Measurements from ENCODE around the gene FOXN4.
"Not testable (repeated sequence)": the region's sequence is repeated elsewhere in the genome, so short reads cannot be mapped to it uniquely, and the experiment has no call there.

FOXN4 gene

GRCh38 chr12:109329686-109330085 is 20.6 kb upstream of the FOXN4 start:
- Histone ChIP-seq H3K9ac (no peak overlapping the region), H3K4me1 (no peaks in the 10 kb centered on the region), H3K27me3 (ENCODE audit: control insufficient read depth, insufficient read depth, low read length) (no peaks in the 10 kb centered on the region), H3K9me3 (ENCODE audit: control insufficient read depth, low read length) (no peaks in the 10 kb centered on the region), H3K4me3 (ENCODE audit: low read depth, low read length) (no peak overlapping the region), H2AFZ (no peak overlapping the region), H3K4me2 (ENCODE audit: low read length) (no peak overlapping the region), H3K27ac (no peak overlapping the region), H3K36me3 (ENCODE audit: control insufficient read depth, insufficient read depth, low read length) (no peaks in the 10 kb centered on the region), H3K79me2 (no peaks in the 10 kb centered on the region)
- no peak for TF ChIP-seq CTCF (IDR thresholded peaks at IDR 0.05)

- Histone ChIP-seq H3K79me2 (no peaks in the 10 kb centered on the region), H3K4me1 (no peaks in the 10 kb centered on the region), H3K4me2 (ENCODE audit: low read length) (no peak overlapping the region), H3K36me3 (ENCODE audit: control insufficient read depth, insufficient read depth, low read length) (no peaks in the 10 kb centered on the region), H2AFZ (no peak overlapping the region), H3K9me3 (ENCODE audit: control insufficient read depth, low read length) (no peaks in the 10 kb centered on the region), H3K27ac (no peak overlapping the region), H3K27me3 (ENCODE audit: control insufficient read depth, insufficient read depth, low read length) (no peaks in the 10 kb centered on the region), H3K9ac (no peak overlapping the region), H3K4me3 (ENCODE audit: low read depth, low read length) (no peak overlapping the region)
- no peak for TF ChIP-seq CTCF (IDR thresholded peaks at IDR 0.05)
These were observed 19.9 kb upstream of the FOXN4 start for GRCh38 chr12:109329003-109329402.

- not testable (repeated sequence) for H3K4me2 ChIP-seq (ENCODE audit: low read length); H3K4me3 ChIP-seq (ENCODE audit: low read depth, low read length); H3K79me2 ChIP-seq; H3K9me3 ChIP-seq (ENCODE audit: control insufficient read depth, low read length); H2AFZ ChIP-seq; H3K9ac ChIP-seq; H3K27ac ChIP-seq; H3K36me3 ChIP-seq (ENCODE audit: control insufficient read depth, insufficient read depth, low read length); H3K27me3 ChIP-seq (ENCODE audit: control insufficient read depth, insufficient read depth, low read length); H3K4me1 ChIP-seq
These were observed 12.2 kb upstream of the FOXN4 start for GRCh38 chr12:109321294-109321693.

- peak overlapping the region; percentile 82 for H3K4me2 ChIP-seq (ENCODE audit: low read length)
- H3K27ac ChIP-seq, result no peak overlapping the region
- no peaks in the 10 kb centered on the region for H3K9me3 ChIP-seq (ENCODE audit: control insufficient read depth, low read length)
- H2AFZ ChIP-seq, result peak overlapping the region; percentile 63
- no peaks in the 10 kb centered on the region for H3K36me3 ChIP-seq (ENCODE audit: control insufficient read depth, insufficient read depth, low read length)
- H3K27me3 ChIP-seq (ENCODE audit: control insufficient read depth, insufficient read depth, low read length), result no peaks in the 10 kb centered on the region
- H3K9ac ChIP-seq, result no peak overlapping the region
- H3K4me3 ChIP-seq (ENCODE audit: low read depth, low read length), result peak overlapping the region; percentile 42
- H3K79me2 ChIP-seq, result no peaks in the 10 kb centered on the region
- no peak for TF ChIP-seq CTCF (IDR thresholded peaks at IDR 0.05)
- peaks cover 4% of the 10 kb centered on the region for H3K4me1 ChIP-seq
These were observed 1.4 kb upstream of the FOXN4 start for GRCh38 chr12:109310247-109311125.

GRCh38 chr12:109309381-109310246 is 530 bp upstream of the FOXN4 start:
- H2AFZ ChIP-seq, result peak overlapping the region; percentile 68
- H3K4me3 ChIP-seq (ENCODE audit: low read depth, low read length), result peak overlapping the region; percentile 42
- H3K36me3 ChIP-seq (ENCODE audit: control insufficient read depth, insufficient read depth, low read length), result no peaks in the 10 kb centered on the region
- peak overlapping the region; percentile 82 for H3K4me2 ChIP-seq (ENCODE audit: low read length)
- no peak for TF ChIP-seq CTCF (IDR thresholded peaks at IDR 0.05)
- peaks cover 4% of the 10 kb centered on the region for H3K4me1 ChIP-seq
- no peak overlapping the region for H3K27ac ChIP-seq
- H3K27me3 ChIP-seq (ENCODE audit: control insufficient read depth, insufficient read depth, low read length), result no peaks in the 10 kb centered on the region
- no peak overlapping the region for H3K9ac ChIP-seq
- no peaks in the 10 kb centered on the region for H3K9me3 ChIP-seq (ENCODE audit: control insufficient read depth, low read length)
- H3K79me2 ChIP-seq, result no peaks in the 10 kb centered on the region

Measured in parathyroid adenoma (tissue), 2 donors.